ENCODE measurements around the gene TALDO1. TPM values are rescaled to one million over a fixed set of nuclear protein-coding genes. Genes with fewer than 3 reads are reported as not detected.

The TALDO1 gene
- total RNA-seq, 1 experiment from 2014 or later, result 314 TPM

GRCh38 chr11:763073-763463 lies 15.8 kb downstream of the TALDO1 start:
- H3K36me3 Mint-ChIP-seq, result peaks cover 48% of the 10 kb centered on the region
- no peak overlapping the region for H3K4me3 Mint-ChIP-seq
- DNase-seq (ENCODE audit: low spot score), result peak; percentile 61
- H3K27me3 Mint-ChIP-seq (ENCODE audit: low read depth), result no peaks in the 10 kb centered on the region
- peaks cover 12% of the 10 kb centered on the region for H3K4me1 Mint-ChIP-seq
- no peaks in the 10 kb centered on the region for H3K9me3 Mint-ChIP-seq
- peak; percentile 36 for ATAC-seq
- POLR2A ChIA-PET, result interaction anchor here (0.5 to 2.0 kb wide), 8 partner anchors 9 to 147 kb away, joined by 3 to 10 read pairs (median 4); partner anchors contain the start of genes EPS8L2, GATD1, TALDO1 and TMEM80
- TF ChIP-seq MAX (CRISPR knock-in tag; IDR thresholded peaks at IDR 0.05) (0 out of 2 replicates have a peak, but pooled peaks have one; percentile 3), SOX15 (CRISPR knock-in tag; IDR thresholded peaks at IDR 0.05) (no peak)
- H3K27ac Mint-ChIP-seq, result peak overlapping the region; percentile 91; the same call in 1 of the 2 replicates
- CTCF ChIA-PET, result interaction anchor here (0.9 to 7.1 kb wide), 11 partner anchors 8 to 150 kb away, joined by 3 to 94 read pairs (median 4); partner anchors contain the start of genes CEND1, GATD1 and TALDO1

- Mint-ChIP-seq H3K4me1 (peaks cover 12% of the 10 kb centered on the region), H3K9me3 (no peaks in the 10 kb centered on the region), H3K27me3 (ENCODE audit: low read depth) (no peaks in the 10 kb centered on the region), H3K27ac (peak overlapping the region; percentile 78; the same call in 1 of the 2 replicates), H3K36me3 (peaks cover 41% of the 10 kb centered on the region), H3K4me3 (no peak overlapping the region)
- ChIA-PET POLR2A (interaction anchor here (0.5 to 2.0 kb wide), 7 partner anchors 10 to 146 kb away, joined by 3 to 10 read pairs (median 3); partner anchors contain the start of genes EPS8L2, GATD1 and TMEM80), CTCF (interaction anchor here (0.9 to 7.1 kb wide), 11 partner anchors 9 to 151 kb away, joined by 3 to 94 read pairs (median 4); partner anchors contain the start of genes CEND1, GATD1 and TALDO1)
- ATAC-seq (peak; percentile 39), DNase-seq (ENCODE audit: low spot score) (no peak)
- no peak for TF ChIP-seq ZNF138 (CRISPR knock-in tag; conservative IDR thresholded peaks at IDR 0.05)
- no peak for TF ChIP-seq MAX (CRISPR knock-in tag; IDR thresholded peaks at IDR 0.05)
- TF ChIP-seq ATF2 (CRISPR knock-in tag; IDR thresholded peaks at IDR 0.05; ENCODE audit: borderline replicate concordance, low read depth), result no peak
- TF ChIP-seq SMAD3 (CRISPR knock-in tag; IDR thresholded peaks at IDR 0.05; ENCODE audit: borderline replicate concordance), result no peak
- no peak for TF ChIP-seq SP1 (CRISPR knock-in tag; conservative IDR thresholded peaks at IDR 0.05)
- TF ChIP-seq TEAD1 (CRISPR knock-in tag; IDR thresholded peaks at IDR 0.05), result no peak
- TF ChIP-seq ETV6 (CRISPR knock-in tag; IDR thresholded peaks at IDR 0.05), result no peak
- TF ChIP-seq PRDM15 (CRISPR knock-in tag; IDR thresholded peaks at IDR 0.05), result no peak
- no peak for TF ChIP-seq OVOL2 (CRISPR knock-in tag; IDR thresholded peaks at IDR 0.05; ENCODE audit: borderline replicate concordance)
- TF ChIP-seq CREM (CRISPR knock-in tag; IDR thresholded peaks at IDR 0.05), result no peak
- no peak for TF ChIP-seq RORB (CRISPR knock-in tag; IDR thresholded peaks at IDR 0.05)
- no peak for TF ChIP-seq GTF2I (CRISPR knock-in tag; conservative IDR thresholded peaks at IDR 0.05)
- TF ChIP-seq ZNF416 (CRISPR knock-in tag; IDR thresholded peaks at IDR 0.05), result no peak
These were observed 16.5 kb downstream of the TALDO1 start for GRCh38 chr11:763549-764321.

All from WTC11 (cell line).